IPS-18c (cell line): ENCODE data around the gene ATXN10.
A peak's percentile ranks its signal among the peaks of the same experiment; 100 is the strongest.
"Not testable (repeated sequence)": the region's sequence is repeated elsewhere in the genome, so short reads cannot be mapped to it uniquely, and the experiment has no call there.

Experiments used
- H3K4me3 ChIP-seq: 2 replicates; pipeline ENCODE4 v1.7.0; 2013; ENCODE audit warnings: low read depth, mild to moderate bottlenecking, low read length, moderate library complexity; ENCODE audit not compliant: insufficient read depth
- H3K9me3 ChIP-seq: one replicate; pipeline ENCODE4 v1.6.1; 2013; ENCODE audit warnings: mild to moderate bottlenecking, low read length, moderate library complexity; ENCODE audit not compliant: control insufficient read depth, insufficient read depth

The ATXN10 gene

GRCh38 chr22:45671783-45672563 is at the start of gene ATXN10:
ATXN10 (plus strand) TSS chr22:45671834; CDS start chr22:45672064, 230 bp downstream.
- Histone ChIP-seq H3K4me3 (peak within 1 kb of the TSS; percentile 96), H3K9me3 (peaks cover 2% of the 10 kb centered on the region)

GRCh38 chr22:45621836-45622600 is 49.6 kb upstream of the ATXN10 start:
- Histone ChIP-seq H3K9me3 (no peaks in the 10 kb centered on the region), H3K4me3 (no peak overlapping the region)

- H3K9me3 ChIP-seq, H3K4me3 ChIP-seq: not testable (repeated sequence)
These were observed 48.0 kb upstream of the ATXN10 start for GRCh38 chr22:45623464-45624145.

- no peak overlapping the region for H3K4me3 ChIP-seq
- H3K9me3 ChIP-seq: no peaks in the 10 kb centered on the region
These were observed 45.4 kb upstream of the ATXN10 start for GRCh38 chr22:45626198-45626651.

GRCh38 chr22:45627489-45628233 is 44.0 kb upstream of the ATXN10 start:
- H3K4me3 ChIP-seq: no peak overlapping the region
- H3K9me3 ChIP-seq: no peaks in the 10 kb centered on the region

GRCh38 chr22:45628515-45628914 is 43.1 kb upstream of the ATXN10 start:
- Histone ChIP-seq H3K9me3 (no peaks in the 10 kb centered on the region), H3K4me3 (no peak overlapping the region)

- H3K9me3 ChIP-seq: no peaks in the 10 kb centered on the region
- H3K4me3 ChIP-seq: no peak overlapping the region
These were observed 42.1 kb upstream of the ATXN10 start for GRCh38 chr22:45629469-45630089.

- H3K4me3 ChIP-seq: no peak overlapping the region
- no peaks in the 10 kb centered on the region for H3K9me3 ChIP-seq
These were observed 41.2 kb upstream of the ATXN10 start for GRCh38 chr22:45630436-45630835.

- Histone ChIP-seq H3K4me3 (no peak overlapping the region), H3K9me3 (no peaks in the 10 kb centered on the region)
These were observed 40.3 kb upstream of the ATXN10 start for GRCh38 chr22:45631140-45631840.

- H3K4me3 ChIP-seq: no peak overlapping the region
- H3K9me3 ChIP-seq: no peaks in the 10 kb centered on the region
These were observed 39.8 kb upstream of the ATXN10 start for GRCh38 chr22:45631841-45632238.

GRCh38 chr22:45632791-45633515 is 38.7 kb upstream of the ATXN10 start:
- H3K4me3 ChIP-seq: no peak overlapping the region
- H3K9me3 ChIP-seq: no peaks in the 10 kb centered on the region

- no peak overlapping the region for H3K4me3 ChIP-seq
These were observed 35.0 kb upstream of the ATXN10 start for GRCh38 chr22:45636683-45637082.

GRCh38 chr22:45638197-45638596 is 33.4 kb upstream of the ATXN10 start:
- Histone ChIP-seq H3K9me3 (no peaks in the 10 kb centered on the region), H3K4me3 (no peak overlapping the region)

More at GRCh38 chr22:45636683-45637082, 35.0 kb upstream of the ATXN10 start:
- no peaks in the 10 kb centered on the region for H3K9me3 ChIP-seq

GRCh38 chr22:45638834-45639746 is 32.5 kb upstream of the ATXN10 start:
- H3K9me3 ChIP-seq: no peaks in the 10 kb centered on the region
- no peak overlapping the region for H3K4me3 ChIP-seq

- Histone ChIP-seq H3K9me3 (no peaks in the 10 kb centered on the region), H3K4me3 (no peak overlapping the region)
These were observed 31.9 kb upstream of the ATXN10 start for GRCh38 chr22:45639747-45640102.
